K562 (cell line): Measurements from ENCODE around the gene COL15A1. TPM values are rescaled to one million over a fixed set of nuclear protein-coding genes. Genes with fewer than 3 reads are reported as not detected.

ENCODE experiments used
- C11orf30 ChIP-seq: fragments of 450-650 bp; IDR thresholded peaks from 2 replicates; pipeline ENCODE4 v1.6.1; 2016; ENCODE audit warnings: low read depth, mild to moderate bottlenecking
- CEBPB ChIP-seq: fragments of 450-650 bp; IDR thresholded peaks from 2 replicates; pipeline ENCODE4 v1.6.1; 2016; ENCODE audit warnings: missing genetic modification characterization, missing compliant biosample characterization
- COPS2 ChIP-seq: fragments of 450-650 bp; conservative IDR thresholded peaks from 2 replicates; pipeline ENCODE4 v1.6.1; 2016; ENCODE audit warnings: mild to moderate bottlenecking, moderate library complexity
- DIDO1 ChIP-seq: fragments of 450-650 bp; IDR thresholded peaks from 2 replicates; pipeline ENCODE4 v1.6.1; 2016; ENCODE audit warnings: low read depth, missing biosample characterization, missing genetic modification characterization
- HMG20A ChIP-seq: fragments of 450-650 bp; formaldehyde crosslinking; conservative IDR thresholded peaks from 2 replicates; pipeline ENCODE4 v1.4.0; 2020; ENCODE audit warnings: mild to moderate bottlenecking, mixed read lengths
- HNRNPH1 ChIP-seq: fragments of 200-400 bp; formaldehyde crosslinking; optimal IDR thresholded peaks from 2 replicates; pipeline ENCODE3; 2017; ENCODE audit warnings: low read depth, mild to moderate bottlenecking, low read length, moderate library complexity
- JUND ChIP-seq, 2 experiments: IDR thresholded peaks; 2 replicates in 1 of 2; 3 replicates in 1 of 2; pipeline ENCODE4 v1.6.1; 2011; ENCODE audit warnings: borderline replicate concordance in 2 of 2, low read depth in 2 of 2, low read length in 2 of 2, improper control_type of control experiment in 1 of 2, missing biosample characterization in 1 of 2, missing genetic modification characterization in 1 of 2, missing genetic modification reagents in 1 of 2
- PPARD ChIP-seq: fragments of 250-450 bp; sonication (Bioruptor Pico); IDR thresholded peaks from 2 replicates; pipeline ENCODE4 v1.8.0; 2022; ENCODE audit warnings: inconsistent platforms, mild to moderate bottlenecking, moderate library complexity
- SIRT6 ChIP-seq: IDR thresholded peaks from one replicate; pipeline ENCODE4 v1.6.1; 2012; ENCODE audit warnings: low read depth, mild to moderate bottlenecking, control low read depth, inconsistent platforms, low read length, moderate library complexity
- SRF ChIP-seq, 2 experiments: fragments of 250-450, 450-650 bp in 1 of 2; sonication (Bioruptor Pico) in 1 of 2; sonication (generic) in 1 of 2; formaldehyde crosslinking; IDR thresholded peaks; 2 replicates each; pipeline versions ENCODE4 v1.5.0 to v1.5.1; 2020 to 2022; ENCODE audit warnings: mild to moderate bottlenecking in 1 of 2, missing genetic modification reagents in 1 of 2
- XRCC3 ChIP-seq: fragments of 450-650 bp; IDR thresholded peaks from 2 replicates; pipeline ENCODE4 v1.6.1; 2017; ENCODE audit warnings: mild to moderate bottlenecking, moderate library complexity
- ZNF232 ChIP-seq: sonication (generic); formaldehyde crosslinking; IDR thresholded peaks from 2 replicates; pipeline ENCODE4 v1.8.0; 2022; ENCODE audit warnings: mild to moderate bottlenecking, missing genetic modification reagents
- ZNF445 ChIP-seq: fragments of 250-450 bp; sonication (Bioruptor Pico); IDR thresholded peaks from 2 replicates; pipeline ENCODE4 v1.4.0; 2020; ENCODE audit warnings: low read depth, mild to moderate bottlenecking, moderate library complexity
- polyA plus RNA-seq, 8 experiments: library from polyadenylated mRNA; depleted of rRNA in 4 of 8; stranded (reverse) in 5 of 8; unstranded in 3 of 8; fragments of >200 nt; fragmentation: Nextera tagmentation in 2 of 8; fragmentation: Illumina TruSeq in 1 of 8; extraction: Ambion mirVana in 2 of 8; extraction: Trizol in 1 of 8; gene quantifications; 2 replicates each; pipeline versions ENCODE4 v1.2.1 to v1.2.3, GENCODE V29; 2011 to 2014; ENCODE audit warnings: inconsistent platforms in 1 of 8, missing spikeins in 1 of 8
- total RNA-seq, 7 experiments: library from RNA; depleted of rRNA in 6 of 7; stranded (reverse); fragments of >200 nt in 6 of 7; fragmentation: Illumina TruSeq in 2 of 7; extraction: Trizol in 2 of 7; gene quantifications; 2 replicates each; pipeline versions ENCODE4 v1.2.1 to v1.2.3, GENCODE V29; 2011 to 2021; ENCODE audit warnings: low replicate concordance in 1 of 7
- TF ChIP-seq, protein P1 (sequence below): fragments of 450-650 bp; IDR thresholded peaks from 2 replicates; pipeline ENCODE4 v1.7.1; 2018; ENCODE audit warnings: mild to moderate bottlenecking, low read depth; ENCODE audit not compliant: partially characterized antibody
- TF ChIP-seq, protein P2 (sequence below): fragments of 250-450 bp; sonication (Bioruptor Pico); IDR thresholded peaks from 2 replicates; pipeline ENCODE4 v1.4.0; 2020; ENCODE audit warnings: mild to moderate bottlenecking, moderate library complexity
- TF ChIP-seq, protein P3 (sequence below): sonication (generic); formaldehyde crosslinking; IDR thresholded peaks from 2 replicates; pipeline ENCODE4 v1.8.0; 2022; ENCODE audit warnings: missing genetic modification reagents, mild to moderate bottlenecking, borderline replicate concordance
- TF ChIP-seq, protein P4 (sequence below), 2 experiments: IDR thresholded peaks; 2 replicates each; pipeline ENCODE4 v1.6.1; 2011; ENCODE audit warnings: borderline replicate concordance in 1 of 2, control low read depth in 1 of 2, low read depth in 1 of 2, low read length in 1 of 2, mild to moderate bottlenecking in 1 of 2, mixed read lengths in 1 of 2, moderate library complexity in 1 of 2; ENCODE audit not compliant: insufficient read depth in 1 of 2, insufficient read length in 1 of 2, poor library complexity in 1 of 2, severe bottlenecking in 1 of 2; ENCODE audit errors: extremely low read depth in 1 of 2
- TF ChIP-seq, protein P5 (sequence below): sonication (generic); formaldehyde crosslinking; IDR thresholded peaks from 2 replicates; pipeline ENCODE4 v1.8.1; 2022; ENCODE audit warnings: missing genetic modification reagents

COL15A1 gene
- total and polyA plus RNA-seq, 9 of the 15 experiments (the other 6 are each of a cell fraction or from before 2014, with no cell fraction given) = 0.46 to 5.1 (median 2.6) TPM

DNA sequence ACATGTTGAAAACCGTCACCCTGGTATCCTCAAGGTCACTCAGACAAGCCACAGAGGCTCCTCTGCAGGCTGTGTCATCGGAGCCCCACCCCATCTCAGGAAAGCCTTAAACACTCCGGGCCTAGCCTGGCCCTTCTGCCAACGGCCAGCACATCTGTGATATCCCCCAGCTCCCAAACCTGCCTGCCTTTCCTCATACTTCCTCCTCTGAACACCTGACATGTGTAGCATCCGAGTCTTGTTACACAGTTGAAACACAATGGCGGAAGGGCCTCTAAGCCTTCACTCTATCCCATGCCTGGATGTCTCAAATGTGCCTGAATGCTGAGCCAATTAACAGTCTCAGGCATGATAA is 128.3 kb downstream of the COL15A1 start (continued):
- no peak for TF ChIP-seq C11orf30
- TF ChIP-seq ZNF445 (CRISPR knock-in tag) = no peak
- TF ChIP-seq SRF (CRISPR knock-in tag; IDR thresholded peaks at IDR 0.05) = no peak
- TF ChIP-seq XRCC3 = no peak
- no peak for TF ChIP-seq COPS2
- no peak for TF ChIP-seq HNRNPH1
- no peak for TF ChIP-seq SIRT6
- TF ChIP-seq, protein P1, sequence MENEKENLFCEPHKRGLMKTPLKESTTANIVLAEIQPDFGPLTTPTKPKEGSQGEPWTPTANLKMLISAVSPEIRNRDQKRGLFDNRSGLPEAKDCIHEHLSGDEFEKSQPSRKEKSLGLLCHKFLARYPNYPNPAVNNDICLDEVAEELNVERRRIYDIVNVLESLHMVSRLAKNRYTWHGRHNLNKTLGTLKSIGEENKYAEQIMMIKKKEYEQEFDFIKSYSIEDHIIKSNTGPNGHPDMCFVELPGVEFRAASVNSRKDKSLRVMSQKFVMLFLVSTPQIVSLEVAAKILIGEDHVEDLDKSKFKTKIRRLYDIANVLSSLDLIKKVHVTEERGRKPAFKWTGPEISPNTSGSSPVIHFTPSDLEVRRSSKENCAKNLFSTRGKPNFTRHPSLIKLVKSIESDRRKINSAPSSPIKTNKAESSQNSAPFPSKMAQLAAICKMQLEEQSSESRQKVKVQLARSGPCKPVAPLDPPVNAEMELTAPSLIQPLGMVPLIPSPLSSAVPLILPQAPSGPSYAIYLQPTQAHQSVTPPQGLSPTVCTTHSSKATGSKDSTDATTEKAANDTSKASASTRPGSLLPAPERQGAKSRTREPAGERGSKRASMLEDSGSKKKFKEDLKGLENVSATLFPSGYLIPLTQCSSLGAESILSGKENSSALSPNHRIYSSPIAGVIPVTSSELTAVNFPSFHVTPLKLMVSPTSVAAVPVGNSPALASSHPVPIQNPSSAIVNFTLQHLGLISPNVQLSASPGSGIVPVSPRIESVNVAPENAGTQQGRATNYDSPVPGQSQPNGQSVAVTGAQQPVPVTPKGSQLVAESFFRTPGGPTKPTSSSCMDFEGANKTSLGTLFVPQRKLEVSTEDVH = no peak
- TF ChIP-seq, protein P2, sequence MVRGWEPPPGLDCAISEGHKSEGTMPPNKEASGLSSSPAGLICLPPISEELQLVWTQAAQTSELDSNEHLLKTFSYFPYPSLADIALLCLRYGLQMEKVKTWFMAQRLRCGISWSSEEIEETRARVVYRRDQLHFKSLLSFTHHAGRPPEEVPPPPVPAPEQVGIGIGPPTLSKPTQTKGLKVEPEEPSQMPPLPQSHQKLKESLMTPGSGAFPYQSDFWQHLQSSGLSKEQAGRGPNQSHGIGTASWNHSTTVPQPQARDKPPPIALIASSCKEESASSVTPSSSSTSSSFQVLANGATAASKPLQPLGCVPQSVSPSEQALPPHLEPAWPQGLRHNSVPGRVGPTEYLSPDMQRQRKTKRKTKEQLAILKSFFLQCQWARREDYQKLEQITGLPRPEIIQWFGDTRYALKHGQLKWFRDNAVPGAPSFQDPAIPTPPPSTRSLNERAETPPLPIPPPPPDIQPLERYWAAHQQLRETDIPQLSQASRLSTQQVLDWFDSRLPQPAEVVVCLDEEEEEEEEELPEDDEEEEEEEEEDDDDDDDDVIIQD (CRISPR knock-in tag) = no peak
- no peak; the same call in 1 of the 2 replicates for TF ChIP-seq JUND (IDR thresholded peaks at IDR 0.05; ENCODE audit: borderline replicate concordance, low read depth, low read length)
- TF ChIP-seq JUND (tag; IDR thresholded peaks at IDR 0.05; ENCODE audit: borderline replicate concordance, low read depth, low read length) = peak; percentile 61; the same call in 2 of the 3 replicates
- no peak for TF ChIP-seq PPARD (CRISPR knock-in tag)
- TF ChIP-seq CEBPB (tag) = no peak
- no peak for TF ChIP-seq ZNF232
- TF ChIP-seq HMG20A (CRISPR knock-in tag) = no peak
- TF ChIP-seq, protein P3, sequence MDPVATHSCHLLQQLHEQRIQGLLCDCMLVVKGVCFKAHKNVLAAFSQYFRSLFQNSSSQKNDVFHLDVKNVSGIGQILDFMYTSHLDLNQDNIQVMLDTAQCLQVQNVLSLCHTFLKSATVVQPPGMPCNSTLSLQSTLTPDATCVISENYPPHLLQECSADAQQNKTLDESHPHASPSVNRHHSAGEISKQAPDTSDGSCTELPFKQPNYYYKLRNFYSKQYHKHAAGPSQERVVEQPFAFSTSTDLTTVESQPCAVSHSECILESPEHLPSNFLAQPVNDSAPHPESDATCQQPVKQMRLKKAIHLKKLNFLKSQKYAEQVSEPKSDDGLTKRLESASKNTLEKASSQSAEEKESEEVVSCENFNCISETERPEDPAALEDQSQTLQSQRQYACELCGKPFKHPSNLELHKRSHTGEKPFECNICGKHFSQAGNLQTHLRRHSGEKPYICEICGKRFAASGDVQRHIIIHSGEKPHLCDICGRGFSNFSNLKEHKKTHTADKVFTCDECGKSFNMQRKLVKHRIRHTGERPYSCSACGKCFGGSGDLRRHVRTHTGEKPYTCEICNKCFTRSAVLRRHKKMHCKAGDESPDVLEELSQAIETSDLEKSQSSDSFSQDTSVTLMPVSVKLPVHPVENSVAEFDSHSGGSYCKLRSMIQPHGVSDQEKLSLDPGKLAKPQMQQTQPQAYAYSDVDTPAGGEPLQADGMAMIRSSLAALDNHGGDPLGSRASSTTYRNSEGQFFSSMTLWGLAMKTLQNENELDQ (CRISPR knock-in tag) = no peak
- no peak for TF ChIP-seq DIDO1
- TF ChIP-seq, protein P4, sequence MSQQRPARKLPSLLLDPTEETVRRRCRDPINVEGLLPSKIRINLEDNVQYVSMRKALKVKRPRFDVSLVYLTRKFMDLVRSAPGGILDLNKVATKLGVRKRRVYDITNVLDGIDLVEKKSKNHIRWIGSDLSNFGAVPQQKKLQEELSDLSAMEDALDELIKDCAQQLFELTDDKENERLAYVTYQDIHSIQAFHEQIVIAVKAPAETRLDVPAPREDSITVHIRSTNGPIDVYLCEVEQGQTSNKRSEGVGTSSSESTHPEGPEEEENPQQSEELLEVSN (IDR thresholded peaks at IDR 0.05; ENCODE audit: borderline replicate concordance in 1 of 2, extremely low read depth in 1 of 2, insufficient read depth in 1 of 2, insufficient read length in 1 of 2, low read depth in 1 of 2, low read length in 1 of 2, poor library complexity in 1 of 2, severe bottlenecking in 1 of 2) = peak; percentile 39 to 49
- TF ChIP-seq, protein P5, sequence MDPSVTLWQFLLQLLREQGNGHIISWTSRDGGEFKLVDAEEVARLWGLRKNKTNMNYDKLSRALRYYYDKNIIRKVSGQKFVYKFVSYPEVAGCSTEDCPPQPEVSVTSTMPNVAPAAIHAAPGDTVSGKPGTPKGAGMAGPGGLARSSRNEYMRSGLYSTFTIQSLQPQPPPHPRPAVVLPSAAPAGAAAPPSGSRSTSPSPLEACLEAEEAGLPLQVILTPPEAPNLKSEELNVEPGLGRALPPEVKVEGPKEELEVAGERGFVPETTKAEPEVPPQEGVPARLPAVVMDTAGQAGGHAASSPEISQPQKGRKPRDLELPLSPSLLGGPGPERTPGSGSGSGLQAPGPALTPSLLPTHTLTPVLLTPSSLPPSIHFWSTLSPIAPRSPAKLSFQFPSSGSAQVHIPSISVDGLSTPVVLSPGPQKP (CRISPR knock-in tag) = no peak
